Panc1 (cell line): ENCODE measurements around the gene GRIK1.

Source experiments
- POLR2AphosphoS5 ChIP-seq: IDR thresholded peaks from 2 replicates; pipeline ENCODE4 v1.6.1; 2012; ENCODE audit warnings: mild to moderate bottlenecking, low read depth, low read length, moderate library complexity
- SIN3A ChIP-seq: IDR thresholded peaks from 2 replicates; pipeline ENCODE4 v1.6.1; 2012; ENCODE audit warnings: low read depth, mild to moderate bottlenecking, low read length, moderate library complexity, borderline replicate concordance; ENCODE audit not compliant: insufficient read depth
- TF ChIP-seq, protein P1 (sequence below): fragments of 450-650 bp; IDR thresholded peaks from 2 replicates; pipeline ENCODE4 v1.5.1; 2017; ENCODE audit warnings: mild to moderate bottlenecking
- TF ChIP-seq, protein P2 (sequence below), 2 experiments: IDR thresholded peaks; 2 replicates each; pipeline ENCODE4 v1.6.1; 2011 to 2012; ENCODE audit warnings: low read depth in 2 of 2, control low read depth in 1 of 2, low read length in 1 of 2, mild to moderate bottlenecking in 1 of 2, moderate library complexity in 1 of 2; ENCODE audit not compliant: insufficient read depth in 1 of 2

DNA sequence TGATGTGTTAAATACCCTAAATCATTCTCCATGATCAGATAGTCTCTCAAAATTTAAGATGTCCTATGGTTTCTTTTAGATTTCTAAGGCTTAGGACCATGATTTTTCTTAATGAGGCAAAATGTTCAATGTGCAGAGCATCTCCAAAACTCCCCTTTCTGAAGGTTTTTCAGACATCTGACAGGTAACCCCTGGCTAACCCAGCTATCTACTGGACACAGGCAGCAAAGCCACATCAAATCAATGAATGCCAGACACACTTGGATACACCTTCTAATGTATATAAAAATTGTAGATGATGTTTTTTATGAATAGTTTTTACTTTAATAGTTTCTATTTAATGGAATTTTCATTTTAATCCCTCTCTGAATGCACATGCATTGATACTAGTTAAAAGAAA, 285.6 kb downstream of the GRIK1 start:
- TF ChIP-seq, protein P1, sequence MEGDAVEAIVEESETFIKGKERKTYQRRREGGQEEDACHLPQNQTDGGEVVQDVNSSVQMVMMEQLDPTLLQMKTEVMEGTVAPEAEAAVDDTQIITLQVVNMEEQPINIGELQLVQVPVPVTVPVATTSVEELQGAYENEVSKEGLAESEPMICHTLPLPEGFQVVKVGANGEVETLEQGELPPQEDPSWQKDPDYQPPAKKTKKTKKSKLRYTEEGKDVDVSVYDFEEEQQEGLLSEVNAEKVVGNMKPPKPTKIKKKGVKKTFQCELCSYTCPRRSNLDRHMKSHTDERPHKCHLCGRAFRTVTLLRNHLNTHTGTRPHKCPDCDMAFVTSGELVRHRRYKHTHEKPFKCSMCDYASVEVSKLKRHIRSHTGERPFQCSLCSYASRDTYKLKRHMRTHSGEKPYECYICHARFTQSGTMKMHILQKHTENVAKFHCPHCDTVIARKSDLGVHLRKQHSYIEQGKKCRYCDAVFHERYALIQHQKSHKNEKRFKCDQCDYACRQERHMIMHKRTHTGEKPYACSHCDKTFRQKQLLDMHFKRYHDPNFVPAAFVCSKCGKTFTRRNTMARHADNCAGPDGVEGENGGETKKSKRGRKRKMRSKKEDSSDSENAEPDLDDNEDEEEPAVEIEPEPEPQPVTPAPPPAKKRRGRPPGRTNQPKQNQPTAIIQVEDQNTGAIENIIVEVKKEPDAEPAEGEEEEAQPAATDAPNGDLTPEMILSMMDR = no peak
- TF ChIP-seq POLR2AphosphoS5 (no peak), SIN3A (no peak)
- TF ChIP-seq, protein P2, sequence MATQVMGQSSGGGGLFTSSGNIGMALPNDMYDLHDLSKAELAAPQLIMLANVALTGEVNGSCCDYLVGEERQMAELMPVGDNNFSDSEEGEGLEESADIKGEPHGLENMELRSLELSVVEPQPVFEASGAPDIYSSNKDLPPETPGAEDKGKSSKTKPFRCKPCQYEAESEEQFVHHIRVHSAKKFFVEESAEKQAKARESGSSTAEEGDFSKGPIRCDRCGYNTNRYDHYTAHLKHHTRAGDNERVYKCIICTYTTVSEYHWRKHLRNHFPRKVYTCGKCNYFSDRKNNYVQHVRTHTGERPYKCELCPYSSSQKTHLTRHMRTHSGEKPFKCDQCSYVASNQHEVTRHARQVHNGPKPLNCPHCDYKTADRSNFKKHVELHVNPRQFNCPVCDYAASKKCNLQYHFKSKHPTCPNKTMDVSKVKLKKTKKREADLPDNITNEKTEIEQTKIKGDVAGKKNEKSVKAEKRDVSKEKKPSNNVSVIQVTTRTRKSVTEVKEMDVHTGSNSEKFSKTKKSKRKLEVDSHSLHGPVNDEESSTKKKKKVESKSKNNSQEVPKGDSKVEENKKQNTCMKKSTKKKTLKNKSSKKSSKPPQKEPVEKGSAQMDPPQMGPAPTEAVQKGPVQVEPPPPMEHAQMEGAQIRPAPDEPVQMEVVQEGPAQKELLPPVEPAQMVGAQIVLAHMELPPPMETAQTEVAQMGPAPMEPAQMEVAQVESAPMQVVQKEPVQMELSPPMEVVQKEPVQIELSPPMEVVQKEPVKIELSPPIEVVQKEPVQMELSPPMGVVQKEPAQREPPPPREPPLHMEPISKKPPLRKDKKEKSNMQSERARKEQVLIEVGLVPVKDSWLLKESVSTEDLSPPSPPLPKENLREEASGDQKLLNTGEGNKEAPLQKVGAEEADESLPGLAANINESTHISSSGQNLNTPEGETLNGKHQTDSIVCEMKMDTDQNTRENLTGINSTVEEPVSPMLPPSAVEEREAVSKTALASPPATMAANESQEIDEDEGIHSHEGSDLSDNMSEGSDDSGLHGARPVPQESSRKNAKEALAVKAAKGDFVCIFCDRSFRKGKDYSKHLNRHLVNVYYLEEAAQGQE (IDR thresholded peaks at IDR 0.05; ENCODE audit: insufficient read depth in 1 of 2, low read depth in 2 of 2, low read length in 1 of 2) = no peak
